ENCODE results near the gene ATF7.

DNA sequence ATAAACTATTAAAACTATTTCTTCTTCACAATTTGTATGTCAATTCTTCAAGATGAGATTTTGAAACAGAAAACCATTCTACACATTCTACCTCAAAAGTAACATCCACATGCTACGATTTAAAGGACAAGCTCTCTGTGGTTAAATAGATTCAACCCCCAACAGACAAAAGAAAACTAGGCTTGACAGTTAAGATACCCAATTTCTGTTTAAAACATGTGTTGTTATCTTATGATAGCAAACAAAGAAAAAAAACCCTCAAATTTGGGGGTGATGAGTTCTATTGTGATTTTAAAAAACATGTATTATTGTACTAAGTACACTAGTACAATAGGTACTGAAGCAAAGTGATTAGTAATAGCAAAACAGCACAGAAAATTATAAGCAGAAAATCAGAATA lies 33.8 kb downstream of the ATF7 start:
- no peak for TF ChIP-seq CTCF (conservative IDR thresholded peaks at IDR 0.05 in 1 of 2, IDR thresholded peaks at IDR 0.05 in 1 of 2; ENCODE audit: low read depth in 1 of 2, low read length in 2 of 2)
- no peak for TF ChIP-seq EZH2 (IDR thresholded peaks at IDR 0.05; ENCODE audit: low read length, missing control alignments)
